Endothelial cell of umbilical vein (primary cell): Measurements from ENCODE around the gene GFPT1.

Experiments used
- EZH2 ChIP-seq: IDR thresholded peaks from 2 replicates; pipeline ENCODE4 v1.6.1; 2012; ENCODE audit warnings: borderline replicate concordance, low read depth, mild to moderate bottlenecking, moderate library complexity, low read length, inconsistent platforms; ENCODE audit not compliant: severe bottlenecking
- FOS ChIP-seq: IDR thresholded peaks from 2 replicates; pipeline ENCODE4 v1.6.1; 2011; ENCODE audit warnings: mild to moderate bottlenecking, low read length, moderate library complexity, borderline replicate concordance; ENCODE audit not compliant: insufficient read depth
- POLR2A ChIP-seq: IDR thresholded peaks from 2 replicates; pipeline ENCODE4 v1.6.1; 2012; ENCODE audit warnings: low read depth, mild to moderate bottlenecking, control low read depth, low read length
- TF ChIP-seq, protein P1 (sequence below), 2 donors: IDR thresholded peaks; 1 replicate in 1 of 2; 2 replicates in 1 of 2; pipeline ENCODE4 v1.5.1; 2011; ENCODE audit warnings: low read length in 2 of 2, mild to moderate bottlenecking in 2 of 2, moderate library complexity in 2 of 2, control low read depth in 1 of 2, inconsistent platforms in 1 of 2, low read depth in 1 of 2; ENCODE audit not compliant: insufficient read depth in 1 of 2; ENCODE audit errors: extremely low read depth in 1 of 2
- TF ChIP-seq, protein P2 (sequence below): IDR thresholded peaks from 2 replicates; pipeline ENCODE4 v1.6.1; 2011; ENCODE audit not compliant: insufficient read depth, insufficient read length

- TF ChIP-seq POLR2A: peak; percentile 15
- TF ChIP-seq, protein P1, sequence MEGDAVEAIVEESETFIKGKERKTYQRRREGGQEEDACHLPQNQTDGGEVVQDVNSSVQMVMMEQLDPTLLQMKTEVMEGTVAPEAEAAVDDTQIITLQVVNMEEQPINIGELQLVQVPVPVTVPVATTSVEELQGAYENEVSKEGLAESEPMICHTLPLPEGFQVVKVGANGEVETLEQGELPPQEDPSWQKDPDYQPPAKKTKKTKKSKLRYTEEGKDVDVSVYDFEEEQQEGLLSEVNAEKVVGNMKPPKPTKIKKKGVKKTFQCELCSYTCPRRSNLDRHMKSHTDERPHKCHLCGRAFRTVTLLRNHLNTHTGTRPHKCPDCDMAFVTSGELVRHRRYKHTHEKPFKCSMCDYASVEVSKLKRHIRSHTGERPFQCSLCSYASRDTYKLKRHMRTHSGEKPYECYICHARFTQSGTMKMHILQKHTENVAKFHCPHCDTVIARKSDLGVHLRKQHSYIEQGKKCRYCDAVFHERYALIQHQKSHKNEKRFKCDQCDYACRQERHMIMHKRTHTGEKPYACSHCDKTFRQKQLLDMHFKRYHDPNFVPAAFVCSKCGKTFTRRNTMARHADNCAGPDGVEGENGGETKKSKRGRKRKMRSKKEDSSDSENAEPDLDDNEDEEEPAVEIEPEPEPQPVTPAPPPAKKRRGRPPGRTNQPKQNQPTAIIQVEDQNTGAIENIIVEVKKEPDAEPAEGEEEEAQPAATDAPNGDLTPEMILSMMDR (IDR thresholded peaks at IDR 0.05; ENCODE audit: extremely low read depth in 1 of 2, insufficient read depth in 1 of 2, low read depth in 1 of 2, low read length in 2 of 2): peak; percentile 84 to 98
- no peak for TF ChIP-seq EZH2
- TF ChIP-seq, protein P2, sequence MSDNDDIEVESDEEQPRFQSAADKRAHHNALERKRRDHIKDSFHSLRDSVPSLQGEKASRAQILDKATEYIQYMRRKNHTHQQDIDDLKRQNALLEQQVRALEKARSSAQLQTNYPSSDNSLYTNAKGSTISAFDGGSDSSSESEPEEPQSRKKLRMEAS: no peak
- no peak for TF ChIP-seq FOS
Observed at GRCh38 chr2:69306822-69307578, 80.0 kb downstream of the GFPT1 start.
